Liver (tissue), 9 donors: ENCODE measurements around the gene CORO2A. TPM values are rescaled to one million over a fixed set of nuclear protein-coding genes. Genes with fewer than 3 reads are reported as not detected.

Experiments used
- DNase-seq: peaks from one replicate; pipeline ENCODE4 v3.0.0-alpha.2; 2017; ENCODE audit warnings: low spot score
- H3K27ac ChIP-seq, 2 donors: one replicate each; pipeline ENCODE4 v1.7.0; 2013; ENCODE audit warnings: inconsistent platforms in 2 of 2, low read length in 2 of 2, control low read depth in 1 of 2, low read depth in 1 of 2, mild to moderate bottlenecking in 1 of 2
- H3K27me3 ChIP-seq, 4 donors: one replicate each; pipeline versions ENCODE4 v1.6.1 to v1.7.0; 2013; ENCODE audit warnings: low read length in 3 of 4, inconsistent platforms in 1 of 4, mild to moderate bottlenecking in 1 of 4, moderate library complexity in 1 of 4; ENCODE audit not compliant: control insufficient read depth in 4 of 4, insufficient read depth in 4 of 4
- H3K36me3 ChIP-seq, 4 donors: one replicate each; pipeline versions ENCODE4 v1.6.1 to v1.7.0; 2013; ENCODE audit warnings: low read length in 3 of 4, mild to moderate bottlenecking in 3 of 4, low read depth in 1 of 4, moderate library complexity in 1 of 4; ENCODE audit not compliant: control insufficient read depth in 4 of 4, insufficient read depth in 3 of 4
- H3K4me1 ChIP-seq, 4 donors: one replicate each; pipeline versions ENCODE4 v1.6.1 to v1.7.0; 2013; ENCODE audit warnings: low read length in 3 of 4, mild to moderate bottlenecking in 3 of 4, moderate library complexity in 1 of 4; ENCODE audit not compliant: control insufficient read depth in 4 of 4, insufficient read depth in 4 of 4
- H3K4me3 ChIP-seq, 3 donors: one replicate each; pipeline versions ENCODE4 v1.6.1 to v1.7.0; 2013; ENCODE audit warnings: low read length in 3 of 3, control low read depth in 1 of 3, low read depth in 1 of 3, mild to moderate bottlenecking in 1 of 3
- H3K9ac ChIP-seq, 2 donors: one replicate each; pipeline ENCODE4 v1.7.0; 2013; ENCODE audit warnings: low read length in 2 of 2, mild to moderate bottlenecking in 2 of 2, moderate library complexity in 2 of 2, control low read depth in 1 of 2, low read depth in 1 of 2
- H3K9me3 ChIP-seq, 4 donors: one replicate each; pipeline versions ENCODE4 v1.6.1 to v1.7.0; 2013; ENCODE audit warnings: low read length in 3 of 4; ENCODE audit not compliant: control insufficient read depth in 4 of 4
- EGR1 ChIP-seq, 2 donors: IDR thresholded peaks; 2 replicates each; pipeline ENCODE4 v1.6.1; 2016 to 2018; ENCODE audit warnings: antibody characterized with exemption in 2 of 2, low read depth in 2 of 2
- FOXA1 ChIP-seq: IDR thresholded peaks from 2 replicates; pipeline ENCODE4 v1.6.1; 2016; ENCODE audit warnings: antibody characterized with exemption
- FOXA2 ChIP-seq: IDR thresholded peaks from 2 replicates; pipeline ENCODE4 v1.6.1; 2016; ENCODE audit warnings: antibody characterized with exemption
- GABPA ChIP-seq, 2 donors: IDR thresholded peaks in 1 of 2; conservative IDR thresholded peaks in 1 of 2; 2 replicates each; pipeline ENCODE4 v1.6.1; 2016; ENCODE audit warnings: antibody characterized with exemption in 2 of 2, mild to moderate bottlenecking in 1 of 2, moderate library complexity in 1 of 2
- HNF4A ChIP-seq, 2 donors: conservative IDR thresholded peaks; 2 replicates each; pipeline ENCODE4 v1.6.1; 2016; ENCODE audit warnings: antibody characterized with exemption in 2 of 2, mild to moderate bottlenecking in 2 of 2
- HNF4G ChIP-seq: IDR thresholded peaks from 2 replicates; pipeline ENCODE4 v1.6.1; 2016; ENCODE audit warnings: antibody characterized with exemption
- JUND ChIP-seq, 2 donors: IDR thresholded peaks; 2 replicates each; pipeline ENCODE4 v1.6.1; 2016; ENCODE audit warnings: antibody characterized with exemption in 2 of 2
- NR2F2 ChIP-seq: IDR thresholded peaks from 2 replicates; pipeline ENCODE4 v1.6.1; 2016; ENCODE audit warnings: antibody characterized with exemption
- RAD21 ChIP-seq, 2 donors: IDR thresholded peaks; 2 replicates each; pipeline ENCODE4 v1.6.1; 2016; ENCODE audit warnings: antibody characterized with exemption in 2 of 2, mild to moderate bottlenecking in 2 of 2
- RXRA ChIP-seq, 2 donors: IDR thresholded peaks; 2 replicates each; pipeline ENCODE4 v1.6.1; 2017 to 2018; ENCODE audit warnings: antibody characterized with exemption in 2 of 2, mild to moderate bottlenecking in 1 of 2
- SP1 ChIP-seq: IDR thresholded peaks from 2 replicates; pipeline ENCODE4 v1.6.1; 2018; ENCODE audit warnings: antibody characterized with exemption, mild to moderate bottlenecking
- TAF1 ChIP-seq: conservative IDR thresholded peaks from 2 replicates; pipeline ENCODE4 v1.6.1; 2016; ENCODE audit warnings: antibody characterized with exemption, mild to moderate bottlenecking
- YY1 ChIP-seq: IDR thresholded peaks from 2 replicates; pipeline ENCODE4 v1.6.1; 2016; ENCODE audit warnings: antibody characterized with exemption, mild to moderate bottlenecking
- WGBS: extraction: QIAGEN DNeasy Blood & Tissue Kit; methylation state at CpG from one replicate; pipeline ENCODE4 v1.1.7; 2013; 5-methylcytosine and 5-hydroxymethylcytosine counted together
- polyA plus RNA-seq, 2 donors: library from polyadenylated mRNA; stranded (reverse) in 1 of 2; unstranded in 1 of 2; fragments of 200-250 nt in 1 of 2; fragments of >200 nt in 1 of 2; fragmentation: Nextera tagmentation in 1 of 2; extraction: Ambion mirVana in 1 of 2; gene quantifications; one replicate each; pipeline versions ENCODE4 v1.2.1 to v1.2.3, GENCODE V29; 2013 to 2015
- total RNA-seq, 2 donors: library from RNA; depleted of rRNA; stranded (reverse); fragments of >200 nt; gene quantifications; one replicate each; pipeline ENCODE4 v1.2.3, GENCODE V29; 2014
- TF ChIP-seq, protein P1 (sequence below): IDR thresholded peaks from 2 replicates; pipeline ENCODE4 v1.6.1; 2016; ENCODE audit warnings: antibody characterized with exemption, mild to moderate bottlenecking
- TF ChIP-seq, protein P2 (sequence below): IDR thresholded peaks from 2 replicates; pipeline ENCODE4 v1.6.1; 2016; ENCODE audit warnings: antibody characterized with exemption
- TF ChIP-seq, protein P3 (sequence below): IDR thresholded peaks from 2 replicates; pipeline ENCODE4 v1.6.1; 2016; ENCODE audit warnings: antibody characterized with exemption
- TF ChIP-seq, protein P4 (sequence below): fragments of 150-350 bp; IDR thresholded peaks from 2 replicates; pipeline ENCODE4 v1.5.1; 2017; ENCODE audit warnings: improper control_type of control experiment, low read depth, low read length; ENCODE audit not compliant: missing input control
- TF ChIP-seq, protein P5 (sequence below): IDR thresholded peaks from 2 replicates; pipeline ENCODE4 v1.6.1; 2016; ENCODE audit warnings: antibody characterized with exemption
- donor health status: healthy.
- donor health status: healthy.
- donor health status: healthy.
- donor health status: healthy.
- donor health status: healthy.

The CORO2A gene
- total and polyA plus RNA-seq, 4 donors: 1.2 to 2.8 (median 1.4) TPM

DNA sequence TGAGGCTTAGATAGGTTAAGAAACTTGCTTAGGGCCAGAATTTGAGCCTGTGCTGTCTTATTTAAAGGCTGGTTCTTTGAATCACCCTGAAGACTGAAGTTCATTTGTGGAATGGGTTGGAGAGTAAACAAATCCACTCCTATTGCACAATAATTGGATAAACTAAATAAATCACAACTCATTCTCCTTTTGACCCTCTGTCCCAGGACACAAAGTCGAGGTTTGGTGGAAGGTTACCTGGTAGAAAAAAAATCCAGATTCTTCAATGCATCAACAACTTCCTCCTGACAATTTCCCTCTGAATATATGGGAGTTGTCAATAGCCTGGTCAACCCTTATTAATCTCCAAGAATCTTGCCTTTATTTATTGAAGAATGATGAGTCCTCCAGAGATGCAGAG lies 34.1 kb upstream of the CORO2A start:
- no peak overlapping the region for H3K4me3 ChIP-seq
- H3K9me3 ChIP-seq: no peaks in the 10 kb centered on the region
- H3K36me3 ChIP-seq: no peaks in the 10 kb centered on the region
- H3K9ac ChIP-seq: peak overlapping the region; percentile 13 to 88
- WGBS: 18% methylated on average over 1 of the region's 1 CpG
- peak overlapping the region; percentile 90 for H3K27ac ChIP-seq
- TF ChIP-seq, protein P1, sequence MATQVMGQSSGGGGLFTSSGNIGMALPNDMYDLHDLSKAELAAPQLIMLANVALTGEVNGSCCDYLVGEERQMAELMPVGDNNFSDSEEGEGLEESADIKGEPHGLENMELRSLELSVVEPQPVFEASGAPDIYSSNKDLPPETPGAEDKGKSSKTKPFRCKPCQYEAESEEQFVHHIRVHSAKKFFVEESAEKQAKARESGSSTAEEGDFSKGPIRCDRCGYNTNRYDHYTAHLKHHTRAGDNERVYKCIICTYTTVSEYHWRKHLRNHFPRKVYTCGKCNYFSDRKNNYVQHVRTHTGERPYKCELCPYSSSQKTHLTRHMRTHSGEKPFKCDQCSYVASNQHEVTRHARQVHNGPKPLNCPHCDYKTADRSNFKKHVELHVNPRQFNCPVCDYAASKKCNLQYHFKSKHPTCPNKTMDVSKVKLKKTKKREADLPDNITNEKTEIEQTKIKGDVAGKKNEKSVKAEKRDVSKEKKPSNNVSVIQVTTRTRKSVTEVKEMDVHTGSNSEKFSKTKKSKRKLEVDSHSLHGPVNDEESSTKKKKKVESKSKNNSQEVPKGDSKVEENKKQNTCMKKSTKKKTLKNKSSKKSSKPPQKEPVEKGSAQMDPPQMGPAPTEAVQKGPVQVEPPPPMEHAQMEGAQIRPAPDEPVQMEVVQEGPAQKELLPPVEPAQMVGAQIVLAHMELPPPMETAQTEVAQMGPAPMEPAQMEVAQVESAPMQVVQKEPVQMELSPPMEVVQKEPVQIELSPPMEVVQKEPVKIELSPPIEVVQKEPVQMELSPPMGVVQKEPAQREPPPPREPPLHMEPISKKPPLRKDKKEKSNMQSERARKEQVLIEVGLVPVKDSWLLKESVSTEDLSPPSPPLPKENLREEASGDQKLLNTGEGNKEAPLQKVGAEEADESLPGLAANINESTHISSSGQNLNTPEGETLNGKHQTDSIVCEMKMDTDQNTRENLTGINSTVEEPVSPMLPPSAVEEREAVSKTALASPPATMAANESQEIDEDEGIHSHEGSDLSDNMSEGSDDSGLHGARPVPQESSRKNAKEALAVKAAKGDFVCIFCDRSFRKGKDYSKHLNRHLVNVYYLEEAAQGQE: peak; percentile 87
- peak; percentile 80 for TF ChIP-seq FOXA1
- TF ChIP-seq, protein P2, sequence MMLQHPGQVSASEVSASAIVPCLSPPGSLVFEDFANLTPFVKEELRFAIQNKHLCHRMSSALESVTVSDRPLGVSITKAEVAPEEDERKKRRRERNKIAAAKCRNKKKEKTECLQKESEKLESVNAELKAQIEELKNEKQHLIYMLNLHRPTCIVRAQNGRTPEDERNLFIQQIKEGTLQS: peak; percentile 39
- TF ChIP-seq, protein P3, sequence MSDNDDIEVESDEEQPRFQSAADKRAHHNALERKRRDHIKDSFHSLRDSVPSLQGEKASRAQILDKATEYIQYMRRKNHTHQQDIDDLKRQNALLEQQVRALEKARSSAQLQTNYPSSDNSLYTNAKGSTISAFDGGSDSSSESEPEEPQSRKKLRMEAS: peak; percentile 74
- TF ChIP-seq YY1: peak; percentile 68
- TF ChIP-seq EGR1 (IDR thresholded peaks at IDR 0.05; ENCODE audit: low read depth in 2 of 2): peak in 1 of 2 donors; percentile 65
- TF ChIP-seq HNF4A (conservative IDR thresholded peaks at IDR 0.05): peak; percentile 99
- peak; percentile 69 for TF ChIP-seq FOXA2
- TF ChIP-seq NR2F2: peak; percentile 73
- TF ChIP-seq GABPA (IDR thresholded peaks at IDR 0.05 in 1 of 2, conservative IDR thresholded peaks at IDR 0.05 in 1 of 2): no peak
- no peak for TF ChIP-seq TAF1
- TF ChIP-seq JUND (IDR thresholded peaks at IDR 0.05): peak in 1 of 2 donors; percentile 93
- TF ChIP-seq RXRA (IDR thresholded peaks at IDR 0.05): peak; percentile 90 to 96
- peak; percentile 95 for TF ChIP-seq SP1
- TF ChIP-seq, protein P4, sequence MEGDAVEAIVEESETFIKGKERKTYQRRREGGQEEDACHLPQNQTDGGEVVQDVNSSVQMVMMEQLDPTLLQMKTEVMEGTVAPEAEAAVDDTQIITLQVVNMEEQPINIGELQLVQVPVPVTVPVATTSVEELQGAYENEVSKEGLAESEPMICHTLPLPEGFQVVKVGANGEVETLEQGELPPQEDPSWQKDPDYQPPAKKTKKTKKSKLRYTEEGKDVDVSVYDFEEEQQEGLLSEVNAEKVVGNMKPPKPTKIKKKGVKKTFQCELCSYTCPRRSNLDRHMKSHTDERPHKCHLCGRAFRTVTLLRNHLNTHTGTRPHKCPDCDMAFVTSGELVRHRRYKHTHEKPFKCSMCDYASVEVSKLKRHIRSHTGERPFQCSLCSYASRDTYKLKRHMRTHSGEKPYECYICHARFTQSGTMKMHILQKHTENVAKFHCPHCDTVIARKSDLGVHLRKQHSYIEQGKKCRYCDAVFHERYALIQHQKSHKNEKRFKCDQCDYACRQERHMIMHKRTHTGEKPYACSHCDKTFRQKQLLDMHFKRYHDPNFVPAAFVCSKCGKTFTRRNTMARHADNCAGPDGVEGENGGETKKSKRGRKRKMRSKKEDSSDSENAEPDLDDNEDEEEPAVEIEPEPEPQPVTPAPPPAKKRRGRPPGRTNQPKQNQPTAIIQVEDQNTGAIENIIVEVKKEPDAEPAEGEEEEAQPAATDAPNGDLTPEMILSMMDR: no peak
- peak; percentile 94 for TF ChIP-seq HNF4G
- TF ChIP-seq RAD21 (IDR thresholded peaks at IDR 0.05): peak; percentile 34 to 46
- TF ChIP-seq, protein P5, sequence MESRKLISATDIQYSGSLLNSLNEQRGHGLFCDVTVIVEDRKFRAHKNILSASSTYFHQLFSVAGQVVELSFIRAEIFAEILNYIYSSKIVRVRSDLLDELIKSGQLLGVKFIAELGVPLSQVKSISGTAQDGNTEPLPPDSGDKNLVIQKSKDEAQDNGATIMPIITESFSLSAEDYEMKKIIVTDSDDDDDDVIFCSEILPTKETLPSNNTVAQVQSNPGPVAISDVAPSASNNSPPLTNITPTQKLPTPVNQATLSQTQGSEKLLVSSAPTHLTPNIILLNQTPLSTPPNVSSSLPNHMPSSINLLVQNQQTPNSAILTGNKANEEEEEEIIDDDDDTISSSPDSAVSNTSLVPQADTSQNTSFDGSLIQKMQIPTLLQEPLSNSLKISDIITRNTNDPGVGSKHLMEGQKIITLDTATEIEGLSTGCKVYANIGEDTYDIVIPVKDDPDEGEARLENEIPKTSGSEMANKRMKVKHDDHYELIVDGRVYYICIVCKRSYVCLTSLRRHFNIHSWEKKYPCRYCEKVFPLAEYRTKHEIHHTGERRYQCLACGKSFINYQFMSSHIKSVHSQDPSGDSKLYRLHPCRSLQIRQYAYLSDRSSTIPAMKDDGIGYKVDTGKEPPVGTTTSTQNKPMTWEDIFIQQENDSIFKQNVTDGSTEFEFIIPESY: peak; percentile 78
- peaks cover 15 to 58% (median 36%) of the 10 kb centered on the region in 4 donors for H3K4me1 ChIP-seq
- no peaks in the 10 kb centered on the region for H3K27me3 ChIP-seq
- no peak for DNase-seq
